ENCODE data around the gene UCN.
A peak's percentile ranks its signal among the peaks of the same experiment; 100 is the strongest.

UCN gene

GRCh38 chr2:27294928-27295327 is 13.3 kb downstream of the UCN start:
- Histone ChIP-seq H3K9ac (ENCODE audit: low read length) (no peak overlapping the region), H4K20me1 (ENCODE audit: insufficient read depth, low read length) (no peaks in the 10 kb centered on the region), H3K79me2 (ENCODE audit: insufficient read depth, low read length) (no peaks in the 10 kb centered on the region), H3K27me3 (ENCODE audit: insufficient read depth, low read length) (no peaks in the 10 kb centered on the region), H3K27ac (ENCODE audit: low read depth, low read length, poor library complexity, severe bottlenecking) (no peak overlapping the region), H3K4me3 (ENCODE audit: low read depth, low read length, poor library complexity, severe bottlenecking) (no peak overlapping the region), H3F3A (ENCODE audit: insufficient read depth, low read length) (no peaks in the 10 kb centered on the region), H3K9me3 (ENCODE audit: low read length) (no peaks in the 10 kb centered on the region), H3K4me1 (ENCODE audit: insufficient read depth, low read length, severe bottlenecking) (peaks cover 26% of the 10 kb centered on the region), H3K36me3 (ENCODE audit: insufficient read depth, low read length) (no peaks in the 10 kb centered on the region), H2AFZ (ENCODE audit: low read length) (no peak overlapping the region), H3K4me2 (ENCODE audit: low read length) (no peak overlapping the region), H3K9me2 (ENCODE audit: low read depth, low read length) (no peaks in the 10 kb centered on the region)
- TF ChIP-seq EZH2 (IDR thresholded peaks at IDR 0.05; ENCODE audit: borderline replicate concordance, low read length) (no peak), CTCF (IDR thresholded peaks at IDR 0.05; ENCODE audit: low read length) (no peak)

- Histone ChIP-seq H3K36me3 (ENCODE audit: insufficient read depth, low read length) (no peaks in the 10 kb centered on the region), H3K9me3 (ENCODE audit: low read length) (no peaks in the 10 kb centered on the region), H3K4me1 (ENCODE audit: insufficient read depth, low read length, severe bottlenecking) (peaks cover 26% of the 10 kb centered on the region), H3K79me2 (ENCODE audit: insufficient read depth, low read length) (no peaks in the 10 kb centered on the region), H3K4me2 (ENCODE audit: low read length) (no peak overlapping the region), H3F3A (ENCODE audit: insufficient read depth, low read length) (no peaks in the 10 kb centered on the region), H2AFZ (ENCODE audit: low read length) (no peak overlapping the region), H3K9ac (ENCODE audit: low read length) (no peak overlapping the region), H3K27ac (ENCODE audit: low read depth, low read length, poor library complexity, severe bottlenecking) (no peak overlapping the region), H3K27me3 (ENCODE audit: insufficient read depth, low read length) (no peaks in the 10 kb centered on the region), H3K4me3 (ENCODE audit: low read depth, low read length, poor library complexity, severe bottlenecking) (no peak overlapping the region), H3K9me2 (ENCODE audit: low read depth, low read length) (no peaks in the 10 kb centered on the region), H4K20me1 (ENCODE audit: insufficient read depth, low read length) (no peaks in the 10 kb centered on the region)
- TF ChIP-seq CTCF (IDR thresholded peaks at IDR 0.05; ENCODE audit: low read length) (peak; percentile 55), EZH2 (IDR thresholded peaks at IDR 0.05; ENCODE audit: borderline replicate concordance, low read length) (no peak)
Observed at GRCh38 chr2:27291865-27292264, 16.4 kb downstream of the UCN start.

GRCh38 chr2:27290549-27290948 is 17.7 kb downstream of the UCN start:
- H2AFZ ChIP-seq (ENCODE audit: low read length) = no peak overlapping the region
- H3K79me2 ChIP-seq (ENCODE audit: insufficient read depth, low read length) = no peaks in the 10 kb centered on the region
- peaks cover 26% of the 10 kb centered on the region for H3K4me1 ChIP-seq (ENCODE audit: insufficient read depth, low read length, severe bottlenecking)
- no peak overlapping the region for H3K27ac ChIP-seq (ENCODE audit: low read depth, low read length, poor library complexity, severe bottlenecking)
- TF ChIP-seq EZH2 (IDR thresholded peaks at IDR 0.05; ENCODE audit: borderline replicate concordance, low read length) (no peak), CTCF (IDR thresholded peaks at IDR 0.05; ENCODE audit: low read length) (no peak)
- H3K9ac ChIP-seq (ENCODE audit: low read length) = no peak overlapping the region
- H3K4me2 ChIP-seq (ENCODE audit: low read length) = no peak overlapping the region; the same call in 1 of the 2 replicates
- H4K20me1 ChIP-seq (ENCODE audit: insufficient read depth, low read length) = no peaks in the 10 kb centered on the region
- no peaks in the 10 kb centered on the region for H3F3A ChIP-seq (ENCODE audit: insufficient read depth, low read length)
- H3K9me3 ChIP-seq (ENCODE audit: low read length) = no peaks in the 10 kb centered on the region
- H3K27me3 ChIP-seq (ENCODE audit: insufficient read depth, low read length) = no peaks in the 10 kb centered on the region
- no peaks in the 10 kb centered on the region for H3K36me3 ChIP-seq (ENCODE audit: insufficient read depth, low read length)
- no peak overlapping the region for H3K4me3 ChIP-seq (ENCODE audit: low read depth, low read length, poor library complexity, severe bottlenecking)
- H3K9me2 ChIP-seq (ENCODE audit: low read depth, low read length) = no peaks in the 10 kb centered on the region
